Right lobe of liver (tissue), 4 donors: ENCODE data around the gene FAM136A.

Experiments
- POLR2A ChIP-seq: fragments of 450-650 bp; IDR thresholded peaks from one replicate; pipeline ENCODE4 v1.6.1; 2017; ENCODE audit warnings: antibody characterized with exemption, mild to moderate bottlenecking
- TF ChIP-seq, protein P1 (sequence below), 4 donors: fragments of 200-600 bp in 3 of 4; fragments of 450-650 bp in 1 of 4; IDR thresholded peaks; one replicate each; pipeline versions ENCODE4 v1.5.1 to v1.8.0; 2016 to 2022; ENCODE audit warnings: antibody characterized with exemption in 4 of 4, mild to moderate bottlenecking in 2 of 4
- donor health status: DM: no; HTN: no; CAD: no.
- donor health status: DM: no; HTN: no; CAD: no.
- donor health status: DM: no; HTN: yes; CAD: no.

DNA sequence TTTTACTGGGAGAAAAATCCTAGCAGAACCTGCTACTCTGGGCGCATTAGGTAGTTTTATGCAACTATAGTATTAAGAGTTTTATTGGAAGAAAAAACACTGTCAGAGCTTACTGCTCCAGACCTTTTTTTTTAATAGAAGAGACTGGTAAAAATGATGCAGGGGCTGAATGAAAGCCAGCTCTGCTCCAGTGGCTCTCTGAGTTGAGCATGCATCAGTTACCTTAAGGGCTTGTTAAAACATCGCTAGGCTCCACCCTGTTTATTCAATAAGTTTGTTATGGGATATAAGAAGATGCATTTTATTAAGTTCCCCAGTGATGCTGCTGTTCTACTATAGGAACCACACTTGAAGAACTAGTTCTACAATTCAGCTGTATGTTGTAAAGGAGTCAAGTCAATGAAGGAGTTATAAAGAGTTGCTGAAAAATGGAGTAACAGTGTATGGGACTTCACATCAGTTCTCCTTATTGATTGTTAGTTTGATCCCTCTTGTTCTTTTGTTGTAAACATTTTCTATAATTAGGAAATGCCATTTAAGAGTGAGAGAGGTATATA, 21.5 kb downstream of the FAM136A start:
- TF ChIP-seq, protein P1, sequence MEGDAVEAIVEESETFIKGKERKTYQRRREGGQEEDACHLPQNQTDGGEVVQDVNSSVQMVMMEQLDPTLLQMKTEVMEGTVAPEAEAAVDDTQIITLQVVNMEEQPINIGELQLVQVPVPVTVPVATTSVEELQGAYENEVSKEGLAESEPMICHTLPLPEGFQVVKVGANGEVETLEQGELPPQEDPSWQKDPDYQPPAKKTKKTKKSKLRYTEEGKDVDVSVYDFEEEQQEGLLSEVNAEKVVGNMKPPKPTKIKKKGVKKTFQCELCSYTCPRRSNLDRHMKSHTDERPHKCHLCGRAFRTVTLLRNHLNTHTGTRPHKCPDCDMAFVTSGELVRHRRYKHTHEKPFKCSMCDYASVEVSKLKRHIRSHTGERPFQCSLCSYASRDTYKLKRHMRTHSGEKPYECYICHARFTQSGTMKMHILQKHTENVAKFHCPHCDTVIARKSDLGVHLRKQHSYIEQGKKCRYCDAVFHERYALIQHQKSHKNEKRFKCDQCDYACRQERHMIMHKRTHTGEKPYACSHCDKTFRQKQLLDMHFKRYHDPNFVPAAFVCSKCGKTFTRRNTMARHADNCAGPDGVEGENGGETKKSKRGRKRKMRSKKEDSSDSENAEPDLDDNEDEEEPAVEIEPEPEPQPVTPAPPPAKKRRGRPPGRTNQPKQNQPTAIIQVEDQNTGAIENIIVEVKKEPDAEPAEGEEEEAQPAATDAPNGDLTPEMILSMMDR (IDR thresholded peaks at IDR 0.05), result no peak
- TF ChIP-seq POLR2A, result no peak
